Fibroblast of skin of left biceps (primary cell): ENCODE measurements around the gene RAD51B.
"Not testable (repeated sequence)": the region's sequence is repeated elsewhere in the genome, so short reads cannot be mapped to it uniquely, and the experiment has no call there.

Source experiments
- DNase-seq, 2 experiments: peaks; one replicate each; pipeline ENCODE4 v3.0.0-alpha.2; 2013; ENCODE audit warnings: low read depth in 2 of 2

The RAD51B gene

GRCh38 chr14:67949771-67950170, 130.2 kb downstream of the RAD51B start:
- no peak for DNase-seq

GRCh38 chr14:67950386-67950785, 130.8 kb downstream of the RAD51B start:
- DNase-seq: no peak

- DNase-seq: peak; percentile 76 to 77
These were observed 132.1 kb downstream of the RAD51B start for GRCh38 chr14:67951529-67952135.

GRCh38 chr14:67952381-67952780, 132.8 kb downstream of the RAD51B start:
- DNase-seq: no peak

GRCh38 chr14:67952786-67953185, 133.2 kb downstream of the RAD51B start:
- DNase-seq: no peak

- no peak for DNase-seq
These were observed 135.7 kb downstream of the RAD51B start for GRCh38 chr14:67955261-67955660.

- DNase-seq: no peak
These were observed 138.4 kb downstream of the RAD51B start for GRCh38 chr14:67957946-67958345.

- no peak for DNase-seq
These were observed 142.1 kb downstream of the RAD51B start for GRCh38 chr14:67961676-67962075.

- DNase-seq: no peak
These were observed 142.7 kb downstream of the RAD51B start for GRCh38 chr14:67962215-67962644.

- DNase-seq: no peak
These were observed 144.0 kb downstream of the RAD51B start for GRCh38 chr14:67963545-67963944.

- peak in 1 of 2 experiments; percentile 41 for DNase-seq
These were observed 144.6 kb downstream of the RAD51B start for GRCh38 chr14:67963960-67964812.

GRCh38 chr14:67965696-67966095, 146.1 kb downstream of the RAD51B start:
- no peak for DNase-seq

- DNase-seq: no peak
These were observed 147.6 kb downstream of the RAD51B start for GRCh38 chr14:67967206-67967605.

- not testable (repeated sequence) for DNase-seq
These were observed 148.4 kb downstream of the RAD51B start for GRCh38 chr14:67967970-67968369.

- no peak for DNase-seq
These were observed 151.3 kb downstream of the RAD51B start for GRCh38 chr14:67970923-67971322.

- DNase-seq: no peak
These were observed 152.3 kb downstream of the RAD51B start for GRCh38 chr14:67971627-67972625.

GRCh38 chr14:67973436-67973835, 153.9 kb downstream of the RAD51B start:
- DNase-seq: no peak

- no peak for DNase-seq
These were observed 155.9 kb downstream of the RAD51B start for GRCh38 chr14:67975470-67975869.

GRCh38 chr14:67977434-67978034, 158.0 kb downstream of the RAD51B start:
- DNase-seq: no peak

GRCh38 chr14:67978749-67979148, 159.2 kb downstream of the RAD51B start:
- DNase-seq: no peak
